ENCODE results near the gene NR1I3. TPM values are rescaled to one million over a fixed set of nuclear protein-coding genes. Genes with fewer than 3 reads are reported as not detected.

The NR1I3 gene
- total and polyA plus RNA-seq, 2 experiments from 2014 or later: 0.50 TPM; not detected in 1

DNA sequence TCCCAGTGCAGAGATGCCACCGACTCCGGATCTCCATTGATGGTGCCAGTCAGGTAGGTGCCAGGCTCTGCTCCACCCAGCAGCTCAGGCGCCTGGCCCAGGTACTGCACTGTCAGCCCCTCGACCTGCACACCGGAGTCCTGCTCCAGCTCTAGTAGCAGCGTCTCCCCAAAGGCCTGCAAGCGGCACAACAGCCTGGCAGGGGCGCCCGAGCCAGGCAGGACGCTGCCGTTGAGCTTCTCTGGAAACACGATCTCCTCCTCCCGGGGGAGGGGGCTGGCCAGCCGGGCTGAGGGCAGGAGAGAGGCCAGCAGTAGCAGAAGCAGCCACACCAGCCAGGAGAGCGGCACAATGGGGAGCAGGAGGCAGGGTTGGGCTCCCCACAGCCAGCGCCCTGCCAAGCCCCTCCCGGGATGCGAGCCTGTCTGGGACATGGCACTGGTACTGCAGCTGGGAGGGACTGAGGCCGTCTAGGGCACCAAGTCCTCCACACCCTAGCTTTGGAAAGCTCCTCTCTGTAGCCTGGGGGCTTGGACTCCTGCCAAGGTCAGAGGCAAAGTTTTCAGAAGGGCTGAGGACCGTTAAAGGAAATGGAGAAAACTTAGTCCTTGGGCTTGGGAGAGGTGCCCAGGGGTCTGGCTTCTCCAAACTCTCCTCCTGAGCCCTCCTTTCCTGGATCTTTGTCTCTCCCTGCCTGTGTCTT, 39.7 kb downstream of the NR1I3 start:
- Histone ChIP-seq H3K4me1 (ENCODE audit: insufficient read depth) (peaks cover 56% of the 10 kb centered on the region), H3K79me2 (replicated peaks; ENCODE audit: insufficient read depth) (peaks cover 9% of the 10 kb centered on the region), H3K27ac (ENCODE audit: low read depth) (peak overlapping the region; percentile 99; the same call in 1 of the 2 replicates), H3K27me3 (ENCODE audit: insufficient read depth) (no peaks in the 10 kb centered on the region), H2AFZ (peak overlapping the region; percentile 66), H3F3A (replicated peaks; ENCODE audit: low read depth) (peaks cover 14% of the 10 kb centered on the region; the same call in 1 of the 2 replicates), H4K20me1 (replicated peaks; ENCODE audit: insufficient read depth) (no peaks in the 10 kb centered on the region), H3K36me3 (ENCODE audit: insufficient read depth) (no peaks in the 10 kb centered on the region), H3K9me2 (ENCODE audit: insufficient read depth) (no peaks in the 10 kb centered on the region), H3K4me3 (peak overlapping the region; percentile 52), H3K4me2 (peak overlapping the region; percentile 75)
- ATAC-seq: peak; percentile 47
- DNase-seq (ENCODE audit: low spot score): peak; percentile 87
- TF ChIP-seq, protein P1, sequence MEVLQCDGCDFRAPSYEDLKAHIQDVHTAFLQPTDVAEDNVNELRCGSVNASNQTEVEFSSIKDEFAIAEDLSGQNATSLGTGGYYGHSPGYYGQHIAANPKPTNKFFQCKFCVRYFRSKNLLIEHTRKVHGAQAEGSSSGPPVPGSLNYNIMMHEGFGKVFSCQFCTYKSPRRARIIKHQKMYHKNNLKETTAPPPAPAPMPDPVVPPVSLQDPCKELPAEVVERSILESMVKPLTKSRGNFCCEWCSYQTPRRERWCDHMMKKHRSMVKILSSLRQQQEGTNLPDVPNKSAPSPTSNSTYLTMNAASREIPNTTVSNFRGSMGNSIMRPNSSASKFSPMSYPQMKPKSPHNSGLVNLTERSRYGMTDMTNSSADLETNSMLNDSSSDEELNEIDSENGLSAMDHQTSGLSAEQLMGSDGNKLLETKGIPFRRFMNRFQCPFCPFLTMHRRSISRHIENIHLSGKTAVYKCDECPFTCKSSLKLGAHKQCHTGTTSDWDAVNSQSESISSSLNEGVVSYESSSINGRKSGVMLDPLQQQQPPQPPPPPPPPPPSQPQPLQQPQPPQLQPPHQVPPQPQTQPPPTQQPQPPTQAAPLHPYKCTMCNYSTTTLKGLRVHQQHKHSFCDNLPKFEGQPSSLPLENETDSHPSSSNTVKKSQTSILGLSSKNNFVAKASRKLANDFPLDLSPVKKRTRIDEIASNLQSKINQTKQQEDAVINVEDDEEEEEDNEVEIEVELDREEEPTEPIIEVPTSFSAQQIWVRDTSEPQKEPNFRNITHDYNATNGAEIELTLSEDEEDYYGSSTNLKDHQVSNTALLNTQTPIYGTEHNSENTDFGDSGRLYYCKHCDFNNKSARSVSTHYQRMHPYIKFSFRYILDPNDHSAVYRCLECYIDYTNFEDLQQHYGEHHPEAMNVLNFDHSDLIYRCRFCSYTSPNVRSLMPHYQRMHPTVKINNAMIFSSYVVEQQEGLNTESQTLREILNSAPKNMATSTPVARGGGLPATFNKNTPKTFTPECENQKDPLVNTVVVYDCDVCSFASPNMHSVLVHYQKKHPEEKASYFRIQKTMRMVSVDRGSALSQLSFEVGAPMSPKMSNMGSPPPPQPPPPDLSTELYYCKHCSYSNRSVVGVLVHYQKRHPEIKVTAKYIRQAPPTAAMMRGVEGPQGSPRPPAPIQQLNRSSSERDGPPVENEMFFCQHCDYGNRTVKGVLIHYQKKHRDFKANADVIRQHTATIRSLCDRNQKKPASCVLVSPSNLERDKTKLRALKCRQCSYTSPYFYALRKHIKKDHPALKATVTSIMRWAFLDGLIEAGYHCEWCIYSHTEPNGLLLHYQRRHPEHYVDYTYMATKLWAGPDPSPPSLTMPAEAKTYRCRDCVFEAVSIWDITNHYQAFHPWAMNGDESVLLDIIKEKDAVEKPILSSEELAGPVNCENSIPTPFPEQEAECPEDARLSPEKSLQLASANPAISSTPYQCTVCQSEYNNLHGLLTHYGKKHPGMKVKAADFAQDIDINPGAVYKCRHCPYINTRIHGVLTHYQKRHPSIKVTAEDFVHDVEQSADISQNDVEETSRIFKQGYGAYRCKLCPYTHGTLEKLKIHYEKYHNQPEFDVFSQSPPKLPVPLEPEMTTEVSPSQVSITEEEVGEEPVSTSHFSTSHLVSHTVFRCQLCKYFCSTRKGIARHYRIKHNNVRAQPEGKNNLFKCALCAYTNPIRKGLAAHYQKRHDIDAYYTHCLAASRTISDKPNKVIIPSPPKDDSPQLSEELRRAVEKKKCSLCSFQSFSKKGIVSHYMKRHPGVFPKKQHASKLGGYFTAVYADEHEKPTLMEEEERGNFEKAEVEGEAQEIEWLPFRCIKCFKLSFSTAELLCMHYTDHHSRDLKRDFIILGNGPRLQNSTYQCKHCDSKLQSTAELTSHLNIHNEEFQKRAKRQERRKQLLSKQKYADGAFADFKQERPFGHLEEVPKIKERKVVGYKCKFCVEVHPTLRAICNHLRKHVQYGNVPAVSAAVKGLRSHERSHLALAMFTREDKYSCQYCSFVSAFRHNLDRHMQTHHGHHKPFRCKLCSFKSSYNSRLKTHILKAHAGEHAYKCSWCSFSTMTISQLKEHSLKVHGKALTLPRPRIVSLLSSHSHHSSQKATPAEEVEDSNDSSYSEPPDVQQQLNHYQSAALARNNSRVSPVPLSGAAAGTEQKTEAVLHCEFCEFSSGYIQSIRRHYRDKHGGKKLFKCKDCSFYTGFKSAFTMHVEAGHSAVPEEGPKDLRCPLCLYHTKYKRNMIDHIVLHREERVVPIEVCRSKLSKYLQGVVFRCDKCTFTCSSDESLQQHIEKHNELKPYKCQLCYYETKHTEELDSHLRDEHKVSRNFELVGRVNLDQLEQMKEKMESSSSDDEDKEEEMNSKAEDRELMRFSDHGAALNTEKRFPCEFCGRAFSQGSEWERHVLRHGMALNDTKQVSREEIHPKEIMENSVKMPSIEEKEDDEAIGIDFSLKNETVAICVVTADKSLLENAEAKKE (CRISPR knock-in tag; IDR thresholded peaks at IDR 0.05): no peak
- TF ChIP-seq, protein P2, sequence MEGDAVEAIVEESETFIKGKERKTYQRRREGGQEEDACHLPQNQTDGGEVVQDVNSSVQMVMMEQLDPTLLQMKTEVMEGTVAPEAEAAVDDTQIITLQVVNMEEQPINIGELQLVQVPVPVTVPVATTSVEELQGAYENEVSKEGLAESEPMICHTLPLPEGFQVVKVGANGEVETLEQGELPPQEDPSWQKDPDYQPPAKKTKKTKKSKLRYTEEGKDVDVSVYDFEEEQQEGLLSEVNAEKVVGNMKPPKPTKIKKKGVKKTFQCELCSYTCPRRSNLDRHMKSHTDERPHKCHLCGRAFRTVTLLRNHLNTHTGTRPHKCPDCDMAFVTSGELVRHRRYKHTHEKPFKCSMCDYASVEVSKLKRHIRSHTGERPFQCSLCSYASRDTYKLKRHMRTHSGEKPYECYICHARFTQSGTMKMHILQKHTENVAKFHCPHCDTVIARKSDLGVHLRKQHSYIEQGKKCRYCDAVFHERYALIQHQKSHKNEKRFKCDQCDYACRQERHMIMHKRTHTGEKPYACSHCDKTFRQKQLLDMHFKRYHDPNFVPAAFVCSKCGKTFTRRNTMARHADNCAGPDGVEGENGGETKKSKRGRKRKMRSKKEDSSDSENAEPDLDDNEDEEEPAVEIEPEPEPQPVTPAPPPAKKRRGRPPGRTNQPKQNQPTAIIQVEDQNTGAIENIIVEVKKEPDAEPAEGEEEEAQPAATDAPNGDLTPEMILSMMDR (conservative IDR thresholded peaks at IDR 0.05; ENCODE audit: low read depth in 2 of 2): peak in 1 of 2 experiments; percentile 49; a peak in 3 of 4 replicates
- Mint-ChIP-seq H3K27ac (peak overlapping the region; percentile 27; the same call in 1 of the 2 replicates), H3K4me1 (peaks cover 58% of the 10 kb centered on the region), H3K36me3 (ENCODE audit: low read depth) (peaks cover 7% of the 10 kb centered on the region), H3K9me3 (no peaks in the 10 kb centered on the region; the same call in 2 of the 3 replicates), H3K4me3 (peak overlapping the region; percentile 59), H3K27me3 (ENCODE audit: insufficient read depth, low read depth, poor library complexity) (peaks cover 17% of the 10 kb centered on the region)

Measured in GM23338 (cell line).